AG04450 (cell line): ENCODE measurements around the gene TLE6. TPM values are rescaled to one million over a fixed set of nuclear protein-coding genes. Genes with fewer than 3 reads are reported as not detected.

Experiments used
- CTCF ChIA-PET: fragments of 300-600, 350-600 bp; formaldehyde crosslinking; extraction: SDS; loops from one replicate; lab custom pipeline; 2022; ENCODE audit warnings: antibody characterized with exemption, inconsistent platforms; lab: Charles Lee
- POLR2A ChIA-PET: fragments of 350-600 bp; formaldehyde crosslinking; extraction: SDS; loops from one replicate; lab custom pipeline; 2021; ENCODE audit warnings: antibody characterized with exemption, inconsistent platforms; lab: Yijun Ruan, JAX
- DNase-seq: peaks from one replicate; pipeline ENCODE4 v3.0.0-alpha.2; 2011; ENCODE audit warnings: low read depth, low spot score
- H3K27ac ChIP-seq: one replicate; pipeline ENCODE4 v1.5.1; 2012; ENCODE audit warnings: low read depth, low read length, control low read depth
- H3K27me3 ChIP-seq: one replicate; pipeline ENCODE4 v1.6.0; 2012; ENCODE audit warnings: low read length; ENCODE audit not compliant: control insufficient read depth, insufficient read depth
- H3K4me3 ChIP-seq: 2 replicates; pipeline ENCODE4 v1.5.1; 2011; ENCODE audit warnings: mild to moderate bottlenecking, low read depth, low read length, control low read depth
- H3K9me3 ChIP-seq: 2 replicates; pipeline ENCODE4 v1.5.1; 2012; ENCODE audit warnings: low read length; ENCODE audit not compliant: control insufficient read depth, insufficient read depth
- polyA plus RNA-seq: library from polyadenylated mRNA; depleted of rRNA; stranded (reverse); fragments of >200 nt; gene quantifications from 2 replicates; pipeline ENCODE4 v1.2.3, GENCODE V29; 2011
- TF ChIP-seq, protein P1 (sequence below): IDR thresholded peaks from 2 replicates; pipeline ENCODE4 v1.5.1; 2011; ENCODE audit warnings: low read depth, low read length, control low read depth, inconsistent platforms

The TLE6 gene
- polyA plus RNA-seq, 1 experiment, result 0.51 TPM

DNA sequence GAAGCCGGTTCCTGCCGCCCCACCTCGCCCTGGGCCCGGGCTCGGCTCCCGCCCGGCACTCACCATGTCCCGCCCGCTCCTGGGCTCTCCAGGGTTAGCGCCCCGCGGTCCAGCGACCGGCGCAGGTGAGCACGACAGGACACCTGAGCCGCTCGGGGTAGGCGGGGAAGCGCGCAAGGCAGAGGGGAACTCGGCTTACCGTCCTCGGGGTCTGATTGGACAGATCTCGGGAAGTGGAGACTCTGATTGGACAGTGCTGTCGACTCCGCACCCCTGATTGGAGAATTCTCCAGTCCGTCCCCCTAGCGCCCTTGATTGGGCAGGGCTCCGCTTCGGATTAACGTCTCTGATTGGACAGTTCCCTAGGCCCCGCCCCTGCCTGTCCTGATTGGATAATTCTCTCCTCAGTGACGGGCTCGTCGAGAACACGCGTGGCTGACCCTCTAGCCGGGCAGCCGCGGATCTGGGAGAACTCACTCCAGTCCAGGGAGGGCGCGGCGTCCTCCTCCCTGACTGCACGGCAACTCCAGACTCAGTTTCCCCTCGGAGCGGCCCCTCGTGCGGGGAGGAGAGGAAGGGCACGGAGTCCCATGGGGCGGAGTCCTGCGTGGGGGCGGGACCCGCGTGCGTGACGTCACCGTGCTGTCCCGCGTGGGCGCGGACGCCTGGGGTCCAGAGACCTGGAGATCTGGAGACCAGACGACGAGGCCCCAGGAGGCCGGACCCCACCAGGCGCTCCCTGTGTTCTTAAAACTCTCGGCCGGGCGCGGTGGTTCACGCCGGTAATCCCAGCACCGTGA is 32.4 kb upstream of the TLE6 start, which contains the start of gene ZNF77:
Gene ZNF77 (minus strand): TSS at position 197 of the 800 bp plus-strand sequence. CDS start 131 bp downstream, at position 66.
- TF ChIP-seq, protein P1, sequence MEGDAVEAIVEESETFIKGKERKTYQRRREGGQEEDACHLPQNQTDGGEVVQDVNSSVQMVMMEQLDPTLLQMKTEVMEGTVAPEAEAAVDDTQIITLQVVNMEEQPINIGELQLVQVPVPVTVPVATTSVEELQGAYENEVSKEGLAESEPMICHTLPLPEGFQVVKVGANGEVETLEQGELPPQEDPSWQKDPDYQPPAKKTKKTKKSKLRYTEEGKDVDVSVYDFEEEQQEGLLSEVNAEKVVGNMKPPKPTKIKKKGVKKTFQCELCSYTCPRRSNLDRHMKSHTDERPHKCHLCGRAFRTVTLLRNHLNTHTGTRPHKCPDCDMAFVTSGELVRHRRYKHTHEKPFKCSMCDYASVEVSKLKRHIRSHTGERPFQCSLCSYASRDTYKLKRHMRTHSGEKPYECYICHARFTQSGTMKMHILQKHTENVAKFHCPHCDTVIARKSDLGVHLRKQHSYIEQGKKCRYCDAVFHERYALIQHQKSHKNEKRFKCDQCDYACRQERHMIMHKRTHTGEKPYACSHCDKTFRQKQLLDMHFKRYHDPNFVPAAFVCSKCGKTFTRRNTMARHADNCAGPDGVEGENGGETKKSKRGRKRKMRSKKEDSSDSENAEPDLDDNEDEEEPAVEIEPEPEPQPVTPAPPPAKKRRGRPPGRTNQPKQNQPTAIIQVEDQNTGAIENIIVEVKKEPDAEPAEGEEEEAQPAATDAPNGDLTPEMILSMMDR, result no peak
- POLR2A ChIA-PET, result interaction anchor here (0.7 kb wide), 1 partner anchor 23 kb away, joined by 3 read pairs; no protein-coding TSS in a partner anchor

DNA sequence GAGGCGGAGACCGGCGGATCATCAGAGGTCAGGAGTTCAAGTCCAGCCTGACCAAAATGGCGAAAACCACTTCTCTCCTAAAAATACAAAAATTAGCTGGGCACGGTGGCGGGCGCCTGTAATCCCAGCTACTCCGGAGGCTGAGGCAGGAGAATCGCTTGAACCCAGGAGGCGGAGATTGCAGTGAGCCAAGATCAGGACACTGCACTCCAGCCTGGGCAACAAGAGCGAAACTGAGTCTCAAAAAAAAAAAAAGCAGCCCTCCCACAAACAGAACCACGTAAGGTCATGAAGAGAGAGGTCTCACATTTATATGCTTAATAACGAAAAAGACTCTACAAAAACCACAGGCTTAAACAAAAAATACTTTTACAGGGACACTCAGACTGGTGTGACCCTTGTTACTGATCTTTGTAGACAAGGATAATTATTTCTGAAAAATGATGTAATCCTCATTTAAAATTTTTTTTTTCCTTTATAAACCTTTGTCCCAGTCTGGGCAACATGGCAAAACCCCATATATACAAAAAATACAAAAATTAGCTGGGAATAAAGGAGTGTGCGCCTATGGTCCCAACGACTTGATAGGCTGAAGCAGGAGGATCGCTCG is 31.7 kb upstream of the TLE6 start:
- TF ChIP-seq, protein P1, result no peak
- H3K4me3 ChIP-seq, result peak overlapping the region; percentile 90
- ChIA-PET CTCF (no interaction called here), POLR2A (interaction anchor here (0.7 kb wide), 1 partner anchor 24 kb away, joined by 3 read pairs; no protein-coding TSS in a partner anchor)
- no peaks in the 10 kb centered on the region; the same call in 1 of the 2 replicates for H3K9me3 ChIP-seq
- H3K27me3 ChIP-seq, result no peaks in the 10 kb centered on the region
- DNase-seq, result no peak
- peak overlapping the region; percentile 85 for H3K27ac ChIP-seq

More for the DNA sequence above, 32.4 kb upstream of the TLE6 start, which contains the start of gene ZNF77:
- Histone ChIP-seq H3K4me3 (peak within 1 kb of the TSS; percentile 90), H3K27ac (peak within 1 kb of the TSS; percentile 85), H3K9me3 (no peaks in the 10 kb centered on the region; the same call in 1 of the 2 replicates), H3K27me3 (no peaks in the 10 kb centered on the region)
- peak; percentile 98 for DNase-seq
- CTCF ChIA-PET, result no interaction called here

DNA sequence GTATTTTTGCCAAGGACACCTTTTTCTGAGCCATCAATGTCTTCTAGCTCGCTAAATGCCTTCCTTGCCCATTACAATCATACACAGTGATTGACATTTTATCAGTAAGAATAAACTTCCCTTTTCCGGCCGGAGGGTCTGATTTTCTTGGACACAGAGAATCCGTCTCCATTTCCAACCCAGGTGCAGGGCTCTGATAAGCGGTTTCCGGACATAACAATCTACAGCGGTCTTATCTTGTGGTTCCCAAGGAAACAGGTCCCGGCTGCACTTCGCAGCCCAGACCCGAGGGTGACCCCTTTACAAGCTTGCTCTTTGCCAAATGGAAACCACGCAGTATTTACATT is 27.5 kb upstream of the TLE6 start:
- Histone ChIP-seq H3K4me3 (peak overlapping the region; percentile 88), H3K27me3 (no peaks in the 10 kb centered on the region), H3K9me3 (no peaks in the 10 kb centered on the region; the same call in 1 of the 2 replicates), H3K27ac (peak overlapping the region; percentile 73)
- TF ChIP-seq, protein P1, result no peak
- DNase-seq, result no peak
- ChIA-PET POLR2A (interaction anchor here (0.6 to 1.5 kb wide), 11 partner anchors 26 to 477 kb away, joined by 3 to 13 read pairs (median 3); partner anchors contain the start of genes GADD45B and ZNF57), CTCF (interaction anchor here (0.6 to 2.9 kb wide), 27 partner anchors 10 to 356 kb away, joined by 3 to 50 read pairs (median 6); no protein-coding TSS in a partner anchor)

DNA sequence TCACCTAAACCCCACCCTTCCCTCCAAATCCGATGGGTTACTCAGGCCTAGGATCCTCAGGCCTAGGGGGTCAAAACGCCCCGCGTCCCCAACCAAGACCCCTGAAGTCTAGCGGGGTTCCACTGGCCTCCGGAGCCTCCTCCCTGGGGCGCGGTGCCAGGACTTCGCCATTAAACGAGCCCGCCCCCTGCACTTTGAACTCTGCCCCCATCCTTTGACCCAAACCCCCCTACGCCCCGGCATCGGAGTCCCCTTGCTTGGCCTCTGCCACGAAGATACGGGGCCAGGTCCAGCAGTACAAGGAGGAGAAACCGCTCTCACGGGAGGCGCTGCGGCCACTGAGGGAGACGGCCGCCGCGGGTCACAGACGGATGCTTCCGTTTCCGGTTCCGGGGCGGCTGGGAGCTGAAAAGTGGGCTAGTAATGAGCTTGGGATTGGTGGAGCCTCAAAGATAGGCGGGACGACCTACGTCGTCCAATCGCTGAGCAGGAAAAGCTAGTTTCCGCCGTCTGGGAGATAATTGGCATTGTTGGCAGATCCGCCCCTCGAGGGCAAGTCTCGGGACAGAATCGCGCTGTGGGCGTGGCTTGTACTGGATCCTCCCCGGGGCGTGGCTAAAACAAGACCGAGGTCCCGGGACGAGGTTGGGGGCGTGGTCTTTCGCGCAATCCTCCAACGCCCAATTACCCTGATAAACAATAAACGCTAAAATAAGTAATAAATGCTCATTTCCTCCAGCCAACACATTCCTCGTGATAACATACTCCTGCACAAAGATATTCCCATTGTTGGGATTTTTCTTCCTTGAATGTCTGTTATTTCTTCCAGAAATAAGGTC is 26.9 kb upstream of the TLE6 start:
- Histone ChIP-seq H3K9me3 (no peaks in the 10 kb centered on the region), H3K27ac (peak overlapping the region; percentile 73), H3K4me3 (peak overlapping the region; percentile 88), H3K27me3 (no peaks in the 10 kb centered on the region)
- ChIA-PET CTCF (interaction anchor here (0.6 to 2.9 kb wide), 38 partner anchors 10 to 355 kb away, joined by 3 to 50 read pairs (median 5); no protein-coding TSS in a partner anchor), POLR2A (interaction anchor here (0.6 to 1.5 kb wide), 26 partner anchors 21 to 477 kb away, joined by 3 to 14 read pairs (median 4); partner anchors contain the start of genes GADD45B, ZNF555 and ZNF57)
- DNase-seq, result peak; percentile 99
- TF ChIP-seq, protein P1, result no peak
